Measurements from ENCODE around the gene DNAI4. TPM values are rescaled to one million over a fixed set of nuclear protein-coding genes. Genes with fewer than 3 reads are reported as not detected.
"Not testable (repeated sequence)": the region's sequence is repeated elsewhere in the genome, so short reads cannot be mapped to it uniquely, and the experiment has no call there.

The DNAI4 gene
- total RNA-seq, 3 donors from 2014 or later (not counting 1 experiment from before 2014, with no cell fraction given): 1.4 to 4.3 (median 2.2) TPM

DNA sequence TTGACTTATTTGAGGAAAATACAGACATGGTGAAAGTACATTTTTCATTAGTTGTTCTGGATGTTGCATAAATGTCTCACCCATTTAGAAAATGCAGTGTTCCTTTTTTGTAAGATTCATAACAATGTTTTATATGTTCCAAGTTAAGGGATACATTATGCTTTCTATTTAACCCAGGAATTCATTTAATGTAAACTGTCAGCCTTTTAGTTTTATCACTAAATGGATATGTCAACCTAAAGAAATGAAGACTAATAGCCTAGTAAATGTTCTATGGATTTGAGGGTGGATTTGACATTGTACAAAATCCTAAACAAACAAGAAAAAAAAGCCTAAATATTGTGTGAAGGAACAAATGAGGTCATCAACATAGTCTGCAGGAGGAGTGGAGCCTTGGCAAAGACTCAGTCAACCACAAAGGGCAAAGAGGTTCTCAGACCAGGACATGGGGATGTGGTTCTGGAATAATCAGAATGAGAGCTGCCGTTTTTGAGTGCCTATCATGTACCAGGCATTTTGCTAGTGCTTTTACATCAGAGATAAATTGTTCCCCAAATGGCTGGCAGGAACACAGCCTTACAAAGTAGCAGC, 114.8 kb downstream of the DNAI4 start:
- H3K4me1 Mint-ChIP-seq: no peaks in the 10 kb centered on the region
- Histone ChIP-seq H3K27me3 (ENCODE audit: control insufficient read depth, insufficient read depth, low read length) (no peaks in the 10 kb centered on the region), H3K36me3 (ENCODE audit: control insufficient read depth, insufficient read depth, low read length) (no peaks in the 10 kb centered on the region), H3K27ac (ENCODE audit: low read length) (no peak overlapping the region), H3K9me3 (ENCODE audit: control insufficient read depth, insufficient read depth, low read length) (no peaks in the 10 kb centered on the region), H3K4me3 (ENCODE audit: low read length) (no peak overlapping the region), H3K4me1 (ENCODE audit: control insufficient read depth, insufficient read depth, low read length) (no peaks in the 10 kb centered on the region)
- H3K9me3 Mint-ChIP-seq: no peaks in the 10 kb centered on the region
- DNase-seq (no peak), ATAC-seq (no peak)
- no peak for TF ChIP-seq CTCF (IDR thresholded peaks at IDR 0.05)
- H3K36me3 Mint-ChIP-seq: no peaks in the 10 kb centered on the region
- intact Hi-C loops (cut with micrococcal nuclease): no loop called here
- peaks cover 5 to 11% of the 10 kb centered on the region in 2 donors for H3K27me3 Mint-ChIP-seq (ENCODE audit: low read depth in 2 of 2)
- no peak overlapping the region for H3K27ac Mint-ChIP-seq
- H3K4me3 Mint-ChIP-seq: no peak overlapping the region
- 80% methylated on average over 1 of the region's 1 CpG for WGBS (ENCODE audit: insufficient coverage)

- H3K27me3 Mint-ChIP-seq (ENCODE audit: low read depth in 2 of 2): peaks cover 11 to 14% of the 10 kb centered on the region in 2 donors
- H3K4me1 Mint-ChIP-seq: no peaks in the 10 kb centered on the region
- Histone ChIP-seq H3K36me3 (ENCODE audit: control insufficient read depth, insufficient read depth, low read length) (no peaks in the 10 kb centered on the region), H3K9me3 (ENCODE audit: control insufficient read depth, insufficient read depth, low read length) (no peaks in the 10 kb centered on the region), H3K4me3 (ENCODE audit: low read length) (no peak overlapping the region), H3K27me3 (ENCODE audit: control insufficient read depth, insufficient read depth, low read length) (no peaks in the 10 kb centered on the region), H3K27ac (ENCODE audit: low read length) (no peak overlapping the region), H3K4me1 (ENCODE audit: control insufficient read depth, insufficient read depth, low read length) (no peaks in the 10 kb centered on the region)
- ATAC-seq: no peak
- no peaks in the 10 kb centered on the region for H3K9me3 Mint-ChIP-seq
- DNase-seq: no peak
- WGBS (ENCODE audit: insufficient coverage): no CpG with 5 or more reads among the region's 1 CpG
- H3K4me3 Mint-ChIP-seq: no peak overlapping the region
- H3K36me3 Mint-ChIP-seq: no peaks in the 10 kb centered on the region
- intact Hi-C loops (cut with micrococcal nuclease): no loop called here
- no peak overlapping the region for H3K27ac Mint-ChIP-seq
- TF ChIP-seq CTCF (IDR thresholded peaks at IDR 0.05): no peak
These were observed 115.4 kb downstream of the DNAI4 start for GRCh38 chr1:66809245-66809644.

- H3K36me3 Mint-ChIP-seq; H3K9me3 Mint-ChIP-seq; H3K27ac ChIP-seq (ENCODE audit: low read length); H3K4me3 Mint-ChIP-seq; H3K27me3 ChIP-seq (ENCODE audit: control insufficient read depth, insufficient read depth, low read length); ATAC-seq; H3K4me1 ChIP-seq (ENCODE audit: control insufficient read depth, insufficient read depth, low read length); H3K4me1 Mint-ChIP-seq; H3K27ac Mint-ChIP-seq; intact Hi-C loops (cut with micrococcal nuclease); H3K9me3 ChIP-seq (ENCODE audit: control insufficient read depth, insufficient read depth, low read length); H3K36me3 ChIP-seq (ENCODE audit: control insufficient read depth, insufficient read depth, low read length); H3K4me3 ChIP-seq (ENCODE audit: low read length); DNase-seq: not testable (repeated sequence)
- 100% methylated on average over 1 of the region's 2 CpGs for WGBS (ENCODE audit: insufficient coverage)
- H3K27me3 Mint-ChIP-seq (ENCODE audit: low read depth in 2 of 2): peaks cover 2 to 12% of the 10 kb centered on the region in 2 donors
These were observed 128.8 kb downstream of the DNAI4 start for GRCh38 chr1:66795839-66796238.

GRCh38 chr1:66791621-66792610, 132.7 kb downstream of the DNAI4 start:
- Histone ChIP-seq H3K4me3 (ENCODE audit: low read length) (no peak overlapping the region), H3K9me3 (ENCODE audit: control insufficient read depth, insufficient read depth, low read length) (no peaks in the 10 kb centered on the region), H3K36me3 (ENCODE audit: control insufficient read depth, insufficient read depth, low read length) (no peaks in the 10 kb centered on the region), H3K4me1 (ENCODE audit: control insufficient read depth, insufficient read depth, low read length) (no peaks in the 10 kb centered on the region), H3K27ac (ENCODE audit: low read length) (no peak overlapping the region), H3K27me3 (ENCODE audit: control insufficient read depth, insufficient read depth, low read length) (no peaks in the 10 kb centered on the region)
- DNase-seq (no peak), ATAC-seq (no peak)
- H3K4me1 Mint-ChIP-seq: peaks cover 8 to 10% of the 10 kb centered on the region in 2 donors
- no peak overlapping the region for H3K4me3 Mint-ChIP-seq
- TF ChIP-seq CTCF (IDR thresholded peaks at IDR 0.05): no peak
- H3K9me3 Mint-ChIP-seq: no peaks in the 10 kb centered on the region
- no peaks in the 10 kb centered on the region for H3K36me3 Mint-ChIP-seq
- intact Hi-C loops (cut with micrococcal nuclease): no loop called here
- H3K27ac Mint-ChIP-seq: no peak overlapping the region
- WGBS (ENCODE audit: insufficient coverage): no CpG with 5 or more reads among the region's 5 CpGs
- peaks cover 0 to 2% of the 10 kb centered on the region in 2 donors for H3K27me3 Mint-ChIP-seq (ENCODE audit: low read depth in 2 of 2)
